GM23338 (cell line): ENCODE results near the gene TMED10. TPM values are rescaled to one million over a fixed set of nuclear protein-coding genes. Genes with fewer than 3 reads are reported as not detected.

Source experiments
- ATAC-seq: fragments of 200-7000 bp; cut with Tn5 transposase; 3 replicates; pipeline ENCODE4 v1.9.1; 2020
- DNase-seq: peaks from one replicate; pipeline ENCODE4 v3.0.0-alpha.2; 2015; ENCODE audit warnings: low spot score
- H2AFZ ChIP-seq: fragments of 200-600 bp; sonication (generic); 2 replicates; pipeline ENCODE4 v1.8.0; 2016; ENCODE audit warnings: antibody characterized with exemption, mild to moderate bottlenecking, moderate library complexity
- H3F3A ChIP-seq: fragments of 200-600 bp; sonication (generic); replicated peaks from 2 replicates; pipeline ENCODE4 v1.8.0; 2017; ENCODE audit warnings: antibody characterized with exemption, mixed run types, low read depth
- H3K27ac ChIP-seq: fragments of 200-600 bp; sonication (generic); 2 replicates; pipeline ENCODE4 v1.6.1; 2016; ENCODE audit warnings: low read depth
- H3K27me3 ChIP-seq: fragments of 200-600 bp; sonication (generic); 2 replicates; pipeline ENCODE4 v1.8.0; 2016; ENCODE audit warnings: mild to moderate bottlenecking, mixed run types, moderate library complexity; ENCODE audit not compliant: insufficient read depth
- H3K36me3 ChIP-seq: fragments of 200-600 bp; sonication (generic); 2 replicates; pipeline ENCODE4 v1.8.0; 2016; ENCODE audit warnings: mild to moderate bottlenecking; ENCODE audit not compliant: insufficient read depth
- H3K4me1 ChIP-seq: fragments of 200-600 bp; sonication (generic); 2 replicates; pipeline ENCODE4 v1.8.0; 2016; ENCODE audit warnings: mild to moderate bottlenecking, moderate library complexity; ENCODE audit not compliant: insufficient read depth
- H3K4me2 ChIP-seq: fragments of 200-600 bp; sonication (generic); 2 replicates; pipeline ENCODE4 v1.7.1; 2017; ENCODE audit warnings: mixed run types
- H3K4me3 ChIP-seq: fragments of 200-600 bp; sonication (generic); 2 replicates; pipeline ENCODE4 v1.6.1; 2016; ENCODE audit warnings: mixed run types
- H3K79me2 ChIP-seq: fragments of 200-600 bp; sonication (generic); replicated peaks from 2 replicates; pipeline ENCODE4 v1.8.0; 2017; ENCODE audit warnings: mild to moderate bottlenecking; ENCODE audit not compliant: insufficient read depth
- H3K9me2 ChIP-seq: fragments of 200-600 bp; sonication (generic); 2 replicates; pipeline ENCODE4 v1.8.0; 2017; ENCODE audit not compliant: insufficient read depth
- H4K20me1 ChIP-seq: fragments of 200-600 bp; sonication (generic); replicated peaks from 2 replicates; pipeline ENCODE4 v1.8.0; 2017; ENCODE audit warnings: mild to moderate bottlenecking; ENCODE audit not compliant: insufficient read depth
- H3K27ac Mint-ChIP-seq: 2 replicates; pipeline ENCODE4 v1.8.0; 2020; ENCODE audit warnings: inconsistent platforms, mild to moderate bottlenecking, moderate library complexity, mixed read lengths
- H3K27me3 Mint-ChIP-seq: 3 replicates; pipeline ENCODE4 v1.8.0; 2022; ENCODE audit warnings: low read depth, mild to moderate bottlenecking, moderate library complexity, mixed read lengths, inconsistent platforms; ENCODE audit not compliant: insufficient read depth, poor library complexity
- H3K36me3 Mint-ChIP-seq: 3 replicates; pipeline ENCODE4 v1.8.0; 2021; ENCODE audit warnings: low read depth, mild to moderate bottlenecking, inconsistent platforms, moderate library complexity, mixed read lengths
- H3K4me1 Mint-ChIP-seq: 3 replicates; pipeline ENCODE4 v1.8.0; 2020; ENCODE audit warnings: mild to moderate bottlenecking, inconsistent platforms, mixed read lengths
- H3K4me3 Mint-ChIP-seq: 3 replicates; pipeline ENCODE4 v1.8.0; 2021; ENCODE audit warnings: moderate library complexity, mild to moderate bottlenecking, inconsistent platforms, mixed read lengths
- H3K9me3 Mint-ChIP-seq: 3 replicates; pipeline ENCODE4 v1.8.0; 2020; ENCODE audit warnings: moderate library complexity, mild to moderate bottlenecking, inconsistent platforms, mixed read lengths
- CREB1 ChIP-seq: fragments of 250-450 bp; sonication (Bioruptor Pico); IDR thresholded peaks from 2 replicates; pipeline ENCODE4 v1.5.0; 2020; ENCODE audit warnings: low read depth, mild to moderate bottlenecking, moderate library complexity
- EZH2 ChIP-seq: fragments of 200-600 bp; sonication (generic); IDR thresholded peaks from one replicate; pipeline ENCODE4 v1.8.0; 2017; ENCODE audit warnings: antibody characterized with exemption, mild to moderate bottlenecking, low read depth; ENCODE audit not compliant: unreplicated experiment
- EZH2phosphoT487 ChIP-seq: fragments of 200-600 bp; sonication (generic); IDR thresholded peaks from one replicate; pipeline ENCODE4 v1.8.1; 2018; ENCODE audit warnings: antibody characterized with exemption; ENCODE audit not compliant: unreplicated experiment
- JUNB ChIP-seq: IDR thresholded peaks from one replicate; pipeline ENCODE4 v1.6.1; 2016; ENCODE audit warnings: antibody characterized with exemption; ENCODE audit not compliant: unreplicated experiment
- NANOG ChIP-seq: IDR thresholded peaks from 2 replicates; pipeline ENCODE4 v1.6.1; 2016; ENCODE audit warnings: antibody characterized with exemption, borderline replicate concordance
- POLR2AphosphoS5 ChIP-seq: IDR thresholded peaks from 2 replicates; pipeline ENCODE4 v1.6.1; 2016; ENCODE audit warnings: antibody characterized with exemption, low read depth
- STAT1 ChIP-seq: IDR thresholded peaks from one replicate; pipeline ENCODE4 v1.6.1; 2016; ENCODE audit warnings: antibody characterized with exemption; ENCODE audit not compliant: unreplicated experiment
- ZNF114 ChIP-seq: fragments of 250-450 bp; sonication (Bioruptor Pico); IDR thresholded peaks from 2 replicates; pipeline ENCODE4 v1.5.0; 2020; ENCODE audit warnings: mild to moderate bottlenecking, moderate library complexity
- ZNF331 ChIP-seq: fragments of 250-450 bp; sonication (Bioruptor Pico); IDR thresholded peaks from 2 replicates; pipeline ENCODE4 v1.5.0; 2020; ENCODE audit warnings: low read depth, mild to moderate bottlenecking, moderate library complexity
- polyA plus RNA-seq: library from polyadenylated mRNA; unstranded; fragments of >200 nt; fragmentation: Nextera tagmentation; extraction: Ambion mirVana; gene quantifications from 2 replicates; pipeline ENCODE4 v1.2.1, GENCODE V29; 2016
- total RNA-seq: library from RNA; depleted of rRNA; stranded (reverse); fragments of >200 nt; shearing (Covaris generic); gene quantifications from 2 replicates; pipeline ENCODE4 v1.2.3, GENCODE V29; 2014
- TF ChIP-seq, protein P1 (sequence below): fragments of 250-450 bp; sonication (Bioruptor Pico); IDR thresholded peaks from 2 replicates; pipeline ENCODE4 v1.5.0; 2020; ENCODE audit warnings: mild to moderate bottlenecking, moderate library complexity
- TF ChIP-seq, protein P2 (sequence below): IDR thresholded peaks from one replicate; pipeline ENCODE4 v1.6.1; 2018; ENCODE audit warnings: antibody characterized with exemption; ENCODE audit not compliant: unreplicated experiment
- TF ChIP-seq, protein P3 (sequence below): IDR thresholded peaks from 2 replicates; pipeline ENCODE4 v1.6.1; 2016; ENCODE audit warnings: antibody characterized with exemption
- TF ChIP-seq, protein P4 (sequence below), 2 experiments: fragments of 200-600 bp in 1 of 2; sonication (generic) in 1 of 2; conservative IDR thresholded peaks; 2 replicates each; pipeline versions ENCODE4 v1.5.1 to v1.6.1; 2016 to 2017; ENCODE audit warnings: antibody characterized with exemption in 2 of 2, low read depth in 2 of 2, mild to moderate bottlenecking in 2 of 2, moderate library complexity in 1 of 2

The TMED10 gene
- total and polyA plus RNA-seq, 2 experiments from 2014 or later = 180 to 196 TPM

DNA sequence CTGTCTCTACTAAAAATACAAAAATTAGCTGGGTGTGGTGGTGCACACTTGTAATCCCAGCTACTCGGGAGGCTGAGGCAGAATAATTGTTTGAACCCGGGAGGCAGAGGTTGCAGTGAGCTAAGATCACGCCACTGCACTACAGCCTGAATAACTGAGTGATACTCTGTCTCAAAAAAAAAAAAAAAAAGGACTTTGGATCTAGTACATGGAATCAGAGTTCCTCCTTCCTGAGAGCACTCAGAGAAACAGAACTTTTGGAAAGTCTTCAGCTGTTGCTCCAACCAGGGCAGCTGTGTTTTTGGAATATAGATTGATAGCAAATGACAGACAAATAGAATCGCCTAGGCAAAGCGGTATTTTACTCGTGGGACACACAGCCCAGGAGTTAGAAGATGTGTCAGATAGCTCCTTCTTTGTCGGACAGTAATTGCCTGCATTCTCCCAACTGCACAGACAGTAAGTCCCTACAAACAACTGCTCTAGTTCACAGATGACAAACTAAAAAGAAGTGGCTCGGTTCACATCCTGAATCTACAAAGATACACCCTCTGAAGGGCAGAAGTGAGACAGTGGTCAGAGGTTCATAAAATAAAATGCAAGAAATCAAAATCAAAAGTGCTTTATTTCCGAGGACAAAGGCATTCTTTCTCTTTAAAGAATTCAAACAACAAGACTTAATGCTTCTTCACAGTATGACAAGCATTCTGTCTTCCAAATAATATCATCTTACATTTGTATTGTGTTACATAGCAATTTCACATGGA lies 32.5 kb downstream of the TMED10 start:
- Histone ChIP-seq H3K36me3 (peaks cover 7% of the 10 kb centered on the region; the same call in 1 of the 2 replicates), H3K4me3 (no peak overlapping the region), H3K4me2 (no peak overlapping the region), H3K4me1 (peaks cover 8% of the 10 kb centered on the region; the same call in 1 of the 2 replicates), H4K20me1 (0 out of 2 replicates have a peak, but pooled peaks cover 14% of the 10 kb centered on the region), H3K27me3 (no peaks in the 10 kb centered on the region), H3F3A (no peaks in the 10 kb centered on the region), H3K9me2 (no peaks in the 10 kb centered on the region), H3K79me2 (peaks cover 21% of the 10 kb centered on the region), H3K27ac (no peak overlapping the region), H2AFZ (no peak overlapping the region)
- no peak overlapping the region for H3K27ac Mint-ChIP-seq
- DNase-seq = no peak
- ATAC-seq = no peak
- peaks cover 20% of the 10 kb centered on the region for H3K36me3 Mint-ChIP-seq
- H3K4me1 Mint-ChIP-seq = peaks cover 14% of the 10 kb centered on the region
- H3K27me3 Mint-ChIP-seq = peaks cover 3% of the 10 kb centered on the region
- no peaks in the 10 kb centered on the region for H3K9me3 Mint-ChIP-seq
- TF ChIP-seq ZNF114 (CRISPR knock-in tag) (no peak), POLR2AphosphoS5 (no peak), CREB1 (CRISPR knock-in tag) (no peak), STAT1 (no peak), EZH2phosphoT487 (no peak), ZNF331 (no peak), NANOG (no peak), EZH2 (no peak), JUNB (no peak)
- TF ChIP-seq, protein P1, sequence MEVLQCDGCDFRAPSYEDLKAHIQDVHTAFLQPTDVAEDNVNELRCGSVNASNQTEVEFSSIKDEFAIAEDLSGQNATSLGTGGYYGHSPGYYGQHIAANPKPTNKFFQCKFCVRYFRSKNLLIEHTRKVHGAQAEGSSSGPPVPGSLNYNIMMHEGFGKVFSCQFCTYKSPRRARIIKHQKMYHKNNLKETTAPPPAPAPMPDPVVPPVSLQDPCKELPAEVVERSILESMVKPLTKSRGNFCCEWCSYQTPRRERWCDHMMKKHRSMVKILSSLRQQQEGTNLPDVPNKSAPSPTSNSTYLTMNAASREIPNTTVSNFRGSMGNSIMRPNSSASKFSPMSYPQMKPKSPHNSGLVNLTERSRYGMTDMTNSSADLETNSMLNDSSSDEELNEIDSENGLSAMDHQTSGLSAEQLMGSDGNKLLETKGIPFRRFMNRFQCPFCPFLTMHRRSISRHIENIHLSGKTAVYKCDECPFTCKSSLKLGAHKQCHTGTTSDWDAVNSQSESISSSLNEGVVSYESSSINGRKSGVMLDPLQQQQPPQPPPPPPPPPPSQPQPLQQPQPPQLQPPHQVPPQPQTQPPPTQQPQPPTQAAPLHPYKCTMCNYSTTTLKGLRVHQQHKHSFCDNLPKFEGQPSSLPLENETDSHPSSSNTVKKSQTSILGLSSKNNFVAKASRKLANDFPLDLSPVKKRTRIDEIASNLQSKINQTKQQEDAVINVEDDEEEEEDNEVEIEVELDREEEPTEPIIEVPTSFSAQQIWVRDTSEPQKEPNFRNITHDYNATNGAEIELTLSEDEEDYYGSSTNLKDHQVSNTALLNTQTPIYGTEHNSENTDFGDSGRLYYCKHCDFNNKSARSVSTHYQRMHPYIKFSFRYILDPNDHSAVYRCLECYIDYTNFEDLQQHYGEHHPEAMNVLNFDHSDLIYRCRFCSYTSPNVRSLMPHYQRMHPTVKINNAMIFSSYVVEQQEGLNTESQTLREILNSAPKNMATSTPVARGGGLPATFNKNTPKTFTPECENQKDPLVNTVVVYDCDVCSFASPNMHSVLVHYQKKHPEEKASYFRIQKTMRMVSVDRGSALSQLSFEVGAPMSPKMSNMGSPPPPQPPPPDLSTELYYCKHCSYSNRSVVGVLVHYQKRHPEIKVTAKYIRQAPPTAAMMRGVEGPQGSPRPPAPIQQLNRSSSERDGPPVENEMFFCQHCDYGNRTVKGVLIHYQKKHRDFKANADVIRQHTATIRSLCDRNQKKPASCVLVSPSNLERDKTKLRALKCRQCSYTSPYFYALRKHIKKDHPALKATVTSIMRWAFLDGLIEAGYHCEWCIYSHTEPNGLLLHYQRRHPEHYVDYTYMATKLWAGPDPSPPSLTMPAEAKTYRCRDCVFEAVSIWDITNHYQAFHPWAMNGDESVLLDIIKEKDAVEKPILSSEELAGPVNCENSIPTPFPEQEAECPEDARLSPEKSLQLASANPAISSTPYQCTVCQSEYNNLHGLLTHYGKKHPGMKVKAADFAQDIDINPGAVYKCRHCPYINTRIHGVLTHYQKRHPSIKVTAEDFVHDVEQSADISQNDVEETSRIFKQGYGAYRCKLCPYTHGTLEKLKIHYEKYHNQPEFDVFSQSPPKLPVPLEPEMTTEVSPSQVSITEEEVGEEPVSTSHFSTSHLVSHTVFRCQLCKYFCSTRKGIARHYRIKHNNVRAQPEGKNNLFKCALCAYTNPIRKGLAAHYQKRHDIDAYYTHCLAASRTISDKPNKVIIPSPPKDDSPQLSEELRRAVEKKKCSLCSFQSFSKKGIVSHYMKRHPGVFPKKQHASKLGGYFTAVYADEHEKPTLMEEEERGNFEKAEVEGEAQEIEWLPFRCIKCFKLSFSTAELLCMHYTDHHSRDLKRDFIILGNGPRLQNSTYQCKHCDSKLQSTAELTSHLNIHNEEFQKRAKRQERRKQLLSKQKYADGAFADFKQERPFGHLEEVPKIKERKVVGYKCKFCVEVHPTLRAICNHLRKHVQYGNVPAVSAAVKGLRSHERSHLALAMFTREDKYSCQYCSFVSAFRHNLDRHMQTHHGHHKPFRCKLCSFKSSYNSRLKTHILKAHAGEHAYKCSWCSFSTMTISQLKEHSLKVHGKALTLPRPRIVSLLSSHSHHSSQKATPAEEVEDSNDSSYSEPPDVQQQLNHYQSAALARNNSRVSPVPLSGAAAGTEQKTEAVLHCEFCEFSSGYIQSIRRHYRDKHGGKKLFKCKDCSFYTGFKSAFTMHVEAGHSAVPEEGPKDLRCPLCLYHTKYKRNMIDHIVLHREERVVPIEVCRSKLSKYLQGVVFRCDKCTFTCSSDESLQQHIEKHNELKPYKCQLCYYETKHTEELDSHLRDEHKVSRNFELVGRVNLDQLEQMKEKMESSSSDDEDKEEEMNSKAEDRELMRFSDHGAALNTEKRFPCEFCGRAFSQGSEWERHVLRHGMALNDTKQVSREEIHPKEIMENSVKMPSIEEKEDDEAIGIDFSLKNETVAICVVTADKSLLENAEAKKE (CRISPR knock-in tag) = no peak
- TF ChIP-seq, protein P2, sequence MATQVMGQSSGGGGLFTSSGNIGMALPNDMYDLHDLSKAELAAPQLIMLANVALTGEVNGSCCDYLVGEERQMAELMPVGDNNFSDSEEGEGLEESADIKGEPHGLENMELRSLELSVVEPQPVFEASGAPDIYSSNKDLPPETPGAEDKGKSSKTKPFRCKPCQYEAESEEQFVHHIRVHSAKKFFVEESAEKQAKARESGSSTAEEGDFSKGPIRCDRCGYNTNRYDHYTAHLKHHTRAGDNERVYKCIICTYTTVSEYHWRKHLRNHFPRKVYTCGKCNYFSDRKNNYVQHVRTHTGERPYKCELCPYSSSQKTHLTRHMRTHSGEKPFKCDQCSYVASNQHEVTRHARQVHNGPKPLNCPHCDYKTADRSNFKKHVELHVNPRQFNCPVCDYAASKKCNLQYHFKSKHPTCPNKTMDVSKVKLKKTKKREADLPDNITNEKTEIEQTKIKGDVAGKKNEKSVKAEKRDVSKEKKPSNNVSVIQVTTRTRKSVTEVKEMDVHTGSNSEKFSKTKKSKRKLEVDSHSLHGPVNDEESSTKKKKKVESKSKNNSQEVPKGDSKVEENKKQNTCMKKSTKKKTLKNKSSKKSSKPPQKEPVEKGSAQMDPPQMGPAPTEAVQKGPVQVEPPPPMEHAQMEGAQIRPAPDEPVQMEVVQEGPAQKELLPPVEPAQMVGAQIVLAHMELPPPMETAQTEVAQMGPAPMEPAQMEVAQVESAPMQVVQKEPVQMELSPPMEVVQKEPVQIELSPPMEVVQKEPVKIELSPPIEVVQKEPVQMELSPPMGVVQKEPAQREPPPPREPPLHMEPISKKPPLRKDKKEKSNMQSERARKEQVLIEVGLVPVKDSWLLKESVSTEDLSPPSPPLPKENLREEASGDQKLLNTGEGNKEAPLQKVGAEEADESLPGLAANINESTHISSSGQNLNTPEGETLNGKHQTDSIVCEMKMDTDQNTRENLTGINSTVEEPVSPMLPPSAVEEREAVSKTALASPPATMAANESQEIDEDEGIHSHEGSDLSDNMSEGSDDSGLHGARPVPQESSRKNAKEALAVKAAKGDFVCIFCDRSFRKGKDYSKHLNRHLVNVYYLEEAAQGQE = no peak
- TF ChIP-seq, protein P3, sequence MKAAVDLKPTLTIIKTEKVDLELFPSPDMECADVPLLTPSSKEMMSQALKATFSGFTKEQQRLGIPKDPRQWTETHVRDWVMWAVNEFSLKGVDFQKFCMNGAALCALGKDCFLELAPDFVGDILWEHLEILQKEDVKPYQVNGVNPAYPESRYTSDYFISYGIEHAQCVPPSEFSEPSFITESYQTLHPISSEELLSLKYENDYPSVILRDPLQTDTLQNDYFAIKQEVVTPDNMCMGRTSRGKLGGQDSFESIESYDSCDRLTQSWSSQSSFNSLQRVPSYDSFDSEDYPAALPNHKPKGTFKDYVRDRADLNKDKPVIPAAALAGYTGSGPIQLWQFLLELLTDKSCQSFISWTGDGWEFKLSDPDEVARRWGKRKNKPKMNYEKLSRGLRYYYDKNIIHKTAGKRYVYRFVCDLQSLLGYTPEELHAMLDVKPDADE = no peak
- TF ChIP-seq, protein P4, sequence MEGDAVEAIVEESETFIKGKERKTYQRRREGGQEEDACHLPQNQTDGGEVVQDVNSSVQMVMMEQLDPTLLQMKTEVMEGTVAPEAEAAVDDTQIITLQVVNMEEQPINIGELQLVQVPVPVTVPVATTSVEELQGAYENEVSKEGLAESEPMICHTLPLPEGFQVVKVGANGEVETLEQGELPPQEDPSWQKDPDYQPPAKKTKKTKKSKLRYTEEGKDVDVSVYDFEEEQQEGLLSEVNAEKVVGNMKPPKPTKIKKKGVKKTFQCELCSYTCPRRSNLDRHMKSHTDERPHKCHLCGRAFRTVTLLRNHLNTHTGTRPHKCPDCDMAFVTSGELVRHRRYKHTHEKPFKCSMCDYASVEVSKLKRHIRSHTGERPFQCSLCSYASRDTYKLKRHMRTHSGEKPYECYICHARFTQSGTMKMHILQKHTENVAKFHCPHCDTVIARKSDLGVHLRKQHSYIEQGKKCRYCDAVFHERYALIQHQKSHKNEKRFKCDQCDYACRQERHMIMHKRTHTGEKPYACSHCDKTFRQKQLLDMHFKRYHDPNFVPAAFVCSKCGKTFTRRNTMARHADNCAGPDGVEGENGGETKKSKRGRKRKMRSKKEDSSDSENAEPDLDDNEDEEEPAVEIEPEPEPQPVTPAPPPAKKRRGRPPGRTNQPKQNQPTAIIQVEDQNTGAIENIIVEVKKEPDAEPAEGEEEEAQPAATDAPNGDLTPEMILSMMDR (conservative IDR thresholded peaks at IDR 0.05; ENCODE audit: low read depth in 2 of 2) = no peak
- no peak overlapping the region for H3K4me3 Mint-ChIP-seq
